Activated CD4-positive, alpha-beta T cell treated with anti-CD3 and anti-CD28 coated beads for 36 hours (primary cell): ENCODE results near the gene PRR3. TPM values are rescaled to one million over a fixed set of nuclear protein-coding genes. Genes with fewer than 3 reads are reported as not detected.

Experiments used
- ATAC-seq: fragments of 200-7000 bp; cut with Tn5 transposase; one replicate; pipeline ENCODE4 v1.10.0; 2021; ENCODE audit warnings: mild to moderate bottlenecking, moderate library complexity
- CTCF ChIA-PET: fragments of 350-600 bp; sonication (Branson Sonifier 250); formaldehyde crosslinking; loops from one replicate; lab custom pipeline; 2021; ENCODE audit warnings: antibody characterized with exemption; lab: Charles Lee
- POLR2A ChIA-PET: fragments of 350-600 bp; sonication (Branson Sonifier 250); formaldehyde crosslinking; loops from one replicate; lab custom pipeline; 2021; ENCODE audit warnings: antibody characterized with exemption, inconsistent platforms; lab: Charles Lee
- DNase-seq: peaks from one replicate; pipeline ENCODE4 v3.0.0-alpha.2; 2020
- H3K27ac Mint-ChIP-seq: one replicate; pipeline ENCODE4 v1.8.0; 2021; ENCODE audit warnings: mixed read lengths
- H3K27me3 Mint-ChIP-seq: one replicate; pipeline ENCODE4 v1.8.0; 2021; ENCODE audit warnings: mixed read lengths
- H3K36me3 Mint-ChIP-seq: one replicate; pipeline ENCODE4 v1.8.0; 2021; ENCODE audit warnings: low read depth, mixed read lengths
- H3K4me1 Mint-ChIP-seq: one replicate; pipeline ENCODE4 v1.8.0; 2021; ENCODE audit warnings: mixed read lengths
- H3K4me3 Mint-ChIP-seq: one replicate; pipeline ENCODE4 v1.8.0; 2021; ENCODE audit warnings: mild to moderate bottlenecking, moderate library complexity, mixed read lengths
- H3K9me3 Mint-ChIP-seq: one replicate; pipeline ENCODE4 v1.8.0; 2021; ENCODE audit warnings: low read depth, mixed read lengths
- intact Hi-C, 2 experiments: fragments of 100-400 bp; cut with DNase I in 1 of 2; cut with micrococcal nuclease in 1 of 2; formaldehyde crosslinking; loops; one replicate each; pipeline versions ENCODE4 v1.14.2 to v1.15.1; 2022 to 2024; cut with DNase I, micrococcal nuclease
- total RNA-seq, 2 experiments: library from RNA; stranded (reverse); gene quantifications; one replicate each; pipeline ENCODE4 v1.2.3, GENCODE V29; 2021

PRR3 gene
- total RNA-seq: 10 to 100 TPM; 29.4 to 45.8 TPM

DNA sequence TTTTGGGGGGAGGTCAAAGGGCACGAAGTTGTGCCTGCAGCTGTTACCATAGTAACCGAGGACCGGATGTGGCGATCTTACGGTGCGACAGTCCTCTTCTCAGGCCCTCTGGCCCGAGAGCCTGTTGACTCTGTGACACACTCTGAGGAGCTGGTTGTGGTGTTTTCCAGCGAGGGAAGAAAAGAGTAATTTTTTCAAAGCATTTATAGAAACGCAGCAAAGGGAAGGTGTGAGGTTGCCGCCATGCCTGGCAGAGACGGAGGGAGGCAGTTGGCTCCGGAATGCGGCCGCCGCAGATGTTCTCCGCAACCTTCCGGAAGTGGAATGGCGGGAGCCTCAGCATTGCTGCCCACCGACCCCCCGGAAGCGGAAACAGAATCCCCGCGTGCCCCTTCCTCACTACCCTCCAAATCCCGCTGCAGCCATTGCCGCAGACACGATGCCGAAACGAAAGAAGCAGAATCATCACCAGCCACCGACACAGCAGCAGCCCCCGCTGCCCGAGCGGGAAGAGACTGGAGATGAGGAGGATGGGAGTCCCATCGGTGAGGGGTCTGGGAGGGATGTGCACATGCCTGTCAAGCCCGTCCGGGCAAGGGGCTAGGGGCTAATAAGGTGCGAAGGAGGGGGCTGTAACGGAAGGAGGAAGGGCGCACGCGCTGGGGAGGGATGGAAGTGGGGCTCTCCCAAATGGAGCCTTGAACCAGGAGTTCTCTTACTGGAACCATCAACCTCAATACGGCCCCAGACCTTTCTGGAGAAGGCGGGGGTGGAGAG, at the start of gene PRR3:
Gene PRR3 (plus strand): TSS at position 390 of the 777 bp plus-strand sequence. CDS start 50 bp downstream, at position 440.
- Mint-ChIP-seq H3K9me3 (no peaks in the 10 kb centered on the region), H3K27me3 (no peaks in the 10 kb centered on the region), H3K4me3 (peak within 1 kb of the TSS; percentile 97), H3K4me1 (peaks cover 34% of the 10 kb centered on the region), H3K27ac (peak within 1 kb of the TSS; percentile 100), H3K36me3 (peaks cover 72% of the 10 kb centered on the region)
- DNase-seq: peak; percentile 94
- intact Hi-C loops: loop anchor here (1.0 to 5.0 kb wide), 19 partner anchors 13 to 1620 kb away; partner anchors contain the start of genes ABCF1 (in 2 of the 2), HLA-E (in 2 of the 2), MDC1 (in 2 of the 2) and MRPS18B (in 2 of the 2)
- ATAC-seq: peak; percentile 76
- CTCF ChIA-PET: interaction anchor here (0.7 to 10.6 kb wide), 8 partner anchors 9 to 166 kb away, joined by 3 to 104 read pairs (median 5); partner anchors contain the start of genes ABCF1 and MRPS18B
- POLR2A ChIA-PET: interaction anchor here (0.5 to 2.9 kb wide), 15 partner anchors 9 to 636 kb away, joined by 3 to 24 read pairs (median 4); partner anchors contain the start of genes ABCF1 and TRIM39

GRCh38 chr6:30507849-30508827, 49.0 kb upstream of the PRR3 start:
- Mint-ChIP-seq H3K27me3 (no peaks in the 10 kb centered on the region), H3K9me3 (no peaks in the 10 kb centered on the region), H3K4me1 (peaks cover 63% of the 10 kb centered on the region), H3K4me3 (peak overlapping the region; percentile 51), H3K36me3 (peaks cover 2% of the 10 kb centered on the region), H3K27ac (peak overlapping the region; percentile 94)
- DNase-seq: no peak
- peak; percentile 47 for ATAC-seq
- intact Hi-C loops: loop anchor here (1.0 to 2.0 kb wide), 4 partner anchors 8 to 21 kb away; no protein-coding TSS in a partner anchor
- ChIA-PET CTCF (interaction anchor here (0.6 to 4.3 kb wide), 11 partner anchors 10 to 233 kb away, joined by 3 to 39 read pairs (median 4); no protein-coding TSS in a partner anchor), POLR2A (interaction anchor here (1.3 kb wide), 1 partner anchor 16 kb away, joined by 4 read pairs; no protein-coding TSS in a partner anchor)

DNA sequence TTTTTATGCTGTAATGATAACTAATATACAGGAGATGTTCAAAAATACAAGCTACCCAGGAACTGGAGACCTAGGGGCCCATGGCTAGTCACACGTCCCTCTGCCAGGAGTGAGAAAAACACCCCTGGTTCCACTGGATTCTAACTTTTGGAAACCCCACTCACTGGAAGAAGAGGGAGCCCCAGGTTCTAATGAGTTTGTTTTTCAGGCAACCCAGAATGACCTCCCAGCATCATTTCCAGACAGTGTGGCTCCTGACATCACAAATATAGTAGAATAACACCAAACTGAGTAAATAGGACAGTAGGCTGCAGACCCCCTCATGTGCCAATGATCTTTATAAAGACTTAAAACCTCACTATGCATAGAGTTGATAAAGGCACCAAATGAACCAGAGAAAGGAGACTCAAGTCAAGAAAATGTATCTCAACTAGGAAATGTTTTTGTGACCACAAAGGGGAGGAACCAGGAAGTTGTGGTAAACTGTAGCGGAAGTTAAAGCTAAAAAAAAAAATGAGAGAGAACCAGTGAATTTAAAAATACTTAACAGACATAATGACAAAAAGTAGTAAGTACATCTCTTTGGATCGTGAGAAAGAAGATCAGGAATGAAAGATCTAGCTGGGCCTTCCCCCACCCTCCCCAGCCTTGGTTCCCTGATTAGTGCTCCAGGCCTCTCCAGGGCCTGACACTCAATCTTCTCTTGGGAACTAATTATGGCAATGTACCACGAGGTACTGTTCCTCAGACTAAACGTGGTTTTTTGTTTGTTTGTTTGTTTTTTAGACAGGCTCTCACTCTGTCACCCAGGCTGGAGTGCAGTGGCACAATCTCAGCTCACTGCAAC, 48.0 kb upstream of the PRR3 start:
- peaks cover 60% of the 10 kb centered on the region for H3K4me1 Mint-ChIP-seq
- no peaks in the 10 kb centered on the region for H3K9me3 Mint-ChIP-seq
- H3K27ac Mint-ChIP-seq: peak overlapping the region; percentile 94
- peak; percentile 37 for DNase-seq
- intact Hi-C loops: loop anchor here (1.0 to 2.0 kb wide), 4 partner anchors 7 to 20 kb away; no protein-coding TSS in a partner anchor
- peaks cover 2% of the 10 kb centered on the region for H3K36me3 Mint-ChIP-seq
- ATAC-seq: peak; percentile 71
- POLR2A ChIA-PET: interaction anchor here (0.6 to 2.1 kb wide), 4 partner anchors 17 to 179 kb away, joined by 4 to 6 read pairs (median 5); no protein-coding TSS in a partner anchor
- peak overlapping the region; percentile 51 for H3K4me3 Mint-ChIP-seq
- H3K27me3 Mint-ChIP-seq: no peaks in the 10 kb centered on the region
- CTCF ChIA-PET: interaction anchor here (0.6 to 4.3 kb wide), 15 partner anchors 9 to 62 kb away, joined by 3 to 39 read pairs (median 5); partner anchors contain the start of gene ABCF1

GRCh38 chr6:30510419-30511168, 46.5 kb upstream of the PRR3 start:
- ChIA-PET POLR2A (interaction anchor here (0.7 to 2.1 kb wide), 3 partner anchors 10 to 20 kb away, joined by 3 to 6 read pairs (median 3); no protein-coding TSS in a partner anchor), CTCF (interaction anchor here (0.6 to 4.3 kb wide), 15 partner anchors 10 to 396 kb away, joined by 3 to 39 read pairs (median 7); no protein-coding TSS in a partner anchor)
- ATAC-seq: no peak
- Mint-ChIP-seq H3K36me3 (peaks cover 2% of the 10 kb centered on the region), H3K4me3 (peak overlapping the region; percentile 49), H3K4me1 (peaks cover 72% of the 10 kb centered on the region), H3K9me3 (no peaks in the 10 kb centered on the region), H3K27me3 (no peaks in the 10 kb centered on the region), H3K27ac (peak overlapping the region; percentile 72)
- DNase-seq: peak; percentile 3
- intact Hi-C loops: loop anchor here in 1 of 2 experiments (10.0 kb wide), 1 partner anchor 1064 kb away; the partner anchor contains the start of genes LTA and TNF

GRCh38 chr6:30511169-30511546, 45.9 kb upstream of the PRR3 start:
- DNase-seq: peak; percentile 3
- intact Hi-C loops: loop anchor here in 1 of 2 experiments (10.0 kb wide), 1 partner anchor 1064 kb away; the partner anchor contains the start of genes LTA and TNF
- ATAC-seq: no peak
- H3K9me3 Mint-ChIP-seq: no peaks in the 10 kb centered on the region
- H3K36me3 Mint-ChIP-seq: peaks cover 2% of the 10 kb centered on the region
- peak overlapping the region; percentile 72 for H3K27ac Mint-ChIP-seq
- H3K4me3 Mint-ChIP-seq: peak overlapping the region; percentile 49
- CTCF ChIA-PET: interaction anchor here (0.8 to 4.3 kb wide), 11 partner anchors 11 to 34 kb away, joined by 3 to 39 read pairs (median 7); no protein-coding TSS in a partner anchor
- POLR2A ChIA-PET: interaction anchor here (0.7 to 2.1 kb wide), 4 partner anchors 11 to 21 kb away, joined by 3 to 6 read pairs (median 3); no protein-coding TSS in a partner anchor
- no peaks in the 10 kb centered on the region for H3K27me3 Mint-ChIP-seq
- H3K4me1 Mint-ChIP-seq: peaks cover 73% of the 10 kb centered on the region

DNA sequence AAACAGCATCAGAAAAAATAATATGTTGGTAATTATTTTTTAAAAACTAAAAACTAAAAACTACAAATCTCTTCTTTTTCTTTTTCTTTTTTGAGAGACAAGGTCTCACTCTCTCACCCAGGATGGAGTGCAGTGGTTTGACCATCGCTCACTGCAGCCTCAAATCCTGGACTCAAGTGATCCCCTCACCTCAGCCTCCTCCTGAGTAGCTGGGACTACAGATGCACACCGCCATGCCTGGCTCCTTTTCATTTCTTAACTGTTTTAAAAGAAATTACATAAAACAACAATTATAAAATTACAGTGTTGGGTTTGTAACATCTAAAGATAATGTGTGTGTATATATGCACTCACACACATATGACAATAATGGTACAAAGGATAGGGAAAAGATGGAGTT, 43.6 kb upstream of the PRR3 start:
- no peak overlapping the region for H3K27ac Mint-ChIP-seq
- peaks cover 3% of the 10 kb centered on the region for H3K9me3 Mint-ChIP-seq
- H3K27me3 Mint-ChIP-seq: no peaks in the 10 kb centered on the region
- DNase-seq: no peak
- H3K36me3 Mint-ChIP-seq: peaks cover 7% of the 10 kb centered on the region
- no peak for ATAC-seq
- POLR2A ChIA-PET: no interaction called here
- CTCF ChIA-PET: interaction anchor here (0.7 to 1.9 kb wide), 2 partner anchors 20 to 28 kb away, joined by 3 to 8 read pairs; no protein-coding TSS in a partner anchor
- no peak overlapping the region for H3K4me3 Mint-ChIP-seq
- intact Hi-C loops: loop anchor here in 1 of 2 experiments (10.0 kb wide), 1 partner anchor 1061 kb away; the partner anchor contains the start of genes LTA and TNF
- peaks cover 70% of the 10 kb centered on the region for H3K4me1 Mint-ChIP-seq

DNA sequence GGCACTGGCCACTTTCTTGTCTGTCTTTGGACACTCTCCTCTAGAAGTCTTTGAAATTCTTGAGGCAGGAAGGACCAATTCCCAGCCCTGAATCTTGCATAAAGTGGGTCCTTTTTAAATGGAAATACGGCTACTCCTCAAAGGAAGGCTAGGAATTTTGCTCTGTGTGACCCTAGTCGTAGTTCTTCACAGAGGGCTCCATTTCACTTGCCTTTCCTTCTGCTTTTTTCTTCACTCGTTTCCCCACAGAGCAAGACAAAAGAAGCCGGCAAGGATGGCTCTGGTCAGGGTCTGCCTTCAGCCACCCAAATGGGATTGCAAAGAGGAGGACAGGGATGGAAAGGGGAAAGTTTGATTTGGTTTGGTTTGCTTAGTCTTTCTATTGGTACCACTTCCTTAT, 42.0 kb upstream of the PRR3 start:
- no peaks in the 10 kb centered on the region for H3K27me3 Mint-ChIP-seq
- ChIA-PET CTCF (interaction anchor here (0.7 to 1.9 kb wide), 3 partner anchors 11 to 22 kb away, joined by 3 to 8 read pairs (median 3); no protein-coding TSS in a partner anchor), POLR2A (no interaction called here)
- peak overlapping the region; percentile 74 for H3K4me3 Mint-ChIP-seq
- H3K27ac Mint-ChIP-seq: peak overlapping the region; percentile 98
- peaks cover 19% of the 10 kb centered on the region for H3K36me3 Mint-ChIP-seq
- DNase-seq (no peak), ATAC-seq (no peak)
- H3K4me1 Mint-ChIP-seq: peaks cover 68% of the 10 kb centered on the region
- peaks cover 12% of the 10 kb centered on the region for H3K9me3 Mint-ChIP-seq
- intact Hi-C loops: loop anchor here in 1 of 2 experiments (10.0 kb wide), 1 partner anchor 1060 kb away; the partner anchor contains the start of genes LTA and TNF

- Mint-ChIP-seq H3K4me1 (peaks cover 69% of the 10 kb centered on the region), H3K9me3 (peaks cover 12% of the 10 kb centered on the region), H3K27ac (peak overlapping the region; percentile 98), H3K4me3 (peak overlapping the region; percentile 74), H3K27me3 (no peaks in the 10 kb centered on the region), H3K36me3 (peaks cover 23% of the 10 kb centered on the region)
- ChIA-PET CTCF (interaction anchor here (0.8 to 3.6 kb wide), 4 partner anchors 16 to 224 kb away, joined by 3 to 17 read pairs (median 6); no protein-coding TSS in a partner anchor), POLR2A (interaction anchor here (0.6 to 1.5 kb wide), 6 partner anchors 12 to 1030 kb away, joined by 3 to 12 read pairs (median 6); no protein-coding TSS in a partner anchor)
- DNase-seq (peak; percentile 96), ATAC-seq (peak; percentile 87)
- intact Hi-C loops: loop anchor here (1.0 to 10.0 kb wide), 9 partner anchors 8 to 1059 kb away; partner anchors contain the start of genes GNL1 (in 1 of the 2), HLA-E (in 1 of the 2), LTA (in 1 of the 2) and MRPS18B (in 1 of the 2)
Measured at GRCh38 chr6:30515944-30516753, 40.9 kb upstream of the PRR3 start.
